Breast epithelium (tissue), 3 donors: Measurements from ENCODE around the gene SLC25A1.

Experiments used
- CTCF ChIP-seq, 3 donors: fragments of 450-650 bp; IDR thresholded peaks; one replicate each; pipeline ENCODE4 v1.5.1; 2016 to 2017; ENCODE audit warnings: antibody characterized with exemption in 3 of 3, mild to moderate bottlenecking in 3 of 3, moderate library complexity in 3 of 3
- POLR2A ChIP-seq: fragments of 450-650 bp; IDR thresholded peaks from one replicate; pipeline ENCODE4 v1.6.1; 2016; ENCODE audit warnings: antibody characterized with exemption, mild to moderate bottlenecking, moderate library complexity
- POLR2AphosphoS5 ChIP-seq, 3 donors: sonication (generic); formaldehyde crosslinking; IDR thresholded peaks; one replicate each; pipeline ENCODE4 v1.6.1; 2017; ENCODE audit warnings: antibody characterized with exemption in 3 of 3

- TF ChIP-seq CTCF (IDR thresholded peaks at IDR 0.05) (no peak), POLR2A (no peak), POLR2AphosphoS5 (IDR thresholded peaks at IDR 0.05) (no peak)
These were observed 46.9 kb downstream of the SLC25A1 start for GRCh38 chr22:19131685-19132015.
